GM18508 (cell line): ENCODE measurements around the gene PSTPIP2.

Source experiments
- ATAC-seq: cut with Tn5 transposase; IDR thresholded peaks from one replicate; pipeline ENCODE4 v1.9.1; 2021; ENCODE audit warnings: moderate number of reproducible peaks; ENCODE audit not compliant: insufficient read depth, unreplicated experiment

The PSTPIP2 gene

DNA sequence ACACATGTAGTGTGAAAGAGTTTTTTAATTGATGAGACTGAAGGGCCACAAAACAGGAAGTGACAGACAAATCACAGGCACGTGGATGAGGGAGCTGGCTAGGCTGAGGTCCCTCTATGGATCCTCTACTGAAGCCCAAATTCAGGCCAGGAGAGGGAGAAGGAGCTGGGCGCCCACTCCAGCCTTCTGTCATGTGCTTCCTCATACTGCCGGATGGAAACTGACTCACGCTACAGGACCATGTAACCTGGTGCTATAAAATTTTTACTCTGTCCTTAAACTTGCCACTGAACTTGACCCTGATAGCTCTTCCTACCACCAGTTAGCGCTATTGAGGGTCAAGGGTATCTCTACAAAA is 31.3 kb downstream of the PSTPIP2 start:
- no peak for ATAC-seq

- ATAC-seq, result no peak
Observed at GRCh38 chr18:46040033-46040746, 31.9 kb downstream of the PSTPIP2 start.

- no peak for ATAC-seq
Observed at GRCh38 chr18:46037512-46038305, 34.4 kb downstream of the PSTPIP2 start.

DNA sequence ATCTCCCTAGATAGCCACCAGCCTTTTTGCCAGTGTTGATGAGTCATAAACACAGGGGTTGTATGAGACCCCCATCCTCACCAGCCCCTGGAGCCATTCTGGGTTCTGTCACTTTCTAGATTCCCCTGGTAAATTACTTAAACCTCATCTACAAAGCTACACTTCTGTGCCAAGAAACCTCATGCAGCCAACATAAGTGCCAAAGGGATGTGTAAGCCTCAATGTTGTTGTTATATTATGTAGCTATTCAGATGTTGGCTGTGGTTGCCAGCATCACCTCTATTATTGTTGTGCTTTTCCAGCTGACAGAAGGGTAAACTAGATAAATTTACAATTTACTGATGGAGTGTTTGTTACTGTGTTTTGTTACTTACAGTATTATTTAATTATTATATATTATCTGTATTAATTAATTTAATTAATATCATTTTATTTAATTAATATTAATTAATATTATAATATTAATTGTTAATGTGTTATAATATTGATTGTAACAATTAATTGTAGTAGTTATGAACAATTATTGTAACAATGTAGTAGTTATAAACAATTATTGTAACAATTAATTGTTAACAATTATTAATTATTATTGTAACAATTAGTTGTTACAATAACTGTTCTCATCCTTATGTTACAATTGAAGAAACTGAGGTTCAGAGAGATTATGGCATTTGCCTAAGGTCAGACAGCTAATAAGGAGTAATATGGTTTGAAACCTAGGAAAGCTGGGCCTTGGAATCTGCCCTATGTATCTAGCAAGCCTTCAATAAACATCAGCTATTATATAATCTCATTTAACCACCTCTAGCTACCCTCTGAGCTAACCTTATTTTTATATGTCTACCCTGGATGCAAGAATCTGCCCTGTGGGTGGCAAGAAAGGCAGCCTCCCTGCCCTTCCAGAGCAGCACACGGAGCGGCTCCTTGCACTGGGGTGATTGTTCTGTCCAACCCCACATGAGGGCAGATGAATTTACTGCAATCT is 36.1 kb downstream of the PSTPIP2 start:
- no peak for ATAC-seq

GRCh38 chr18:46034230-46034629 is 37.8 kb downstream of the PSTPIP2 start:
- no peak for ATAC-seq

DNA sequence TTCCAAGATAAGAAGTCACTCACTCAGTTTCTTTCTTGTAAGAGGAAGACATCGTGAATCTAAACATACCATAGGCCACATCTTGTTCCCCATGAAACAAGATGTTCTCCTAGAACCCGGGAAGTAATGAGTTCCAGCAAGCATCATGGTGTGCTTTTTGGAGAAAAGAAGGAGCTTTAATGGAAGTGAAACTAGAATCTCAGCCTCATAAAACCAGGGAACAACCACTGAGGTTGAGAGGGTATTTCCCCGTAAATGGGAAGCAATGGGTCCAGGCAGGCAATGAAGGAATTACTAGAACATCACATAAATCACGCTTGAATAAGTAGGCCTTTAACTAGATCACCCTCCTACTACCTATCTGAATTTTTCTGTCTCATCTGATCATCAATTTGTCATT is 40.3 kb downstream of the PSTPIP2 start:
- ATAC-seq, result no peak

DNA sequence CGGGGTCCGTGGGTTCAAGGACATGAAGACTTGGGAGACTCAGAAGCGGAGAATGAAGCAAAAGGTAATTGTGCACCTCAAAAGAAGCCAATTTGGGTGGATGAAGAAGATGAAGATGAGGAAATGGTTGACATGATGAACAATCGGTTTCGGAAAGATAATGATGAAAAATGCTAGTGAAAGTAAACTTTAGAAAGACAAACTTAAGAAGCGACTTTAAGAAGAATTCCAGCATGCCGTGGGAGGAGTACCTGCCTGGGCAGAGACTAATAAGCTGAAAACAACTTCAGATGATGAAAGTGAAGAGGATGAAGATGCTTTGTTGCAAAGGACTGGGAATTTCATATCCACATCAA is 43.5 kb downstream of the PSTPIP2 start:
- ATAC-seq, result no peak

GRCh38 chr18:46019936-46020335 is 52.1 kb downstream of the PSTPIP2 start:
- no peak for ATAC-seq

DNA sequence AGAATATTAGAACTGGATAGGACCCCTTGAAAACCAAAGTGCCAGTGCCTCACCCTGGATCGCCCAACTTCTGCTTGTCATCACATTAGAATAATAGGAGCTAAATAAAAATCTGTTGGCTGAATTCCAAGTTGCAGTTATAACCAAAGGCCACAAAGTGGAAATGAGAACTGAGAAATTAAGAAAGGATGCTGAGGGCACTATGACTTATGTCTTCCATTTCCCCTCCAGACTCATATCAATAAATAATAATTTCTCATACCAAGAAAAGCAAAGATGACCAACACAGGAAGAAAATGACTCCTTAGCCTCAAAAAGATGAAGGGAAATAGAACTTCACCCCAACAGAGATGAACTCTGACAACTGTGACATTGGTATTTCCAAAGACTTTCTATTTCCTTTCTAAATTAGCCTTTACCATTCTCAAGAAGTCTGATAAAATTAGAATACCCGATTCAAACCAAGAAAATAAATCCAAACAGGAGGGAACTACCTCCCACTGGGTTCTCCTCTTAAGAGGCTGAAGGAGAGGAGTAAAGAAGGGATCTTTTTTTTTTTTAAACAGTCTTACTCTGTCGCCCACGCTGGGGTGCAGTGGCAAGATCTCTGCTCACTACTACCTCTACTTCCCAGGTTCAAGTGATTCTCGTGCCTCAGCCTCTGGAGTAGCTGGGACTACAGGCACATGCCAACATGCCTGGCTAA is 58.4 kb downstream of the PSTPIP2 start:
- no peak for ATAC-seq

DNA sequence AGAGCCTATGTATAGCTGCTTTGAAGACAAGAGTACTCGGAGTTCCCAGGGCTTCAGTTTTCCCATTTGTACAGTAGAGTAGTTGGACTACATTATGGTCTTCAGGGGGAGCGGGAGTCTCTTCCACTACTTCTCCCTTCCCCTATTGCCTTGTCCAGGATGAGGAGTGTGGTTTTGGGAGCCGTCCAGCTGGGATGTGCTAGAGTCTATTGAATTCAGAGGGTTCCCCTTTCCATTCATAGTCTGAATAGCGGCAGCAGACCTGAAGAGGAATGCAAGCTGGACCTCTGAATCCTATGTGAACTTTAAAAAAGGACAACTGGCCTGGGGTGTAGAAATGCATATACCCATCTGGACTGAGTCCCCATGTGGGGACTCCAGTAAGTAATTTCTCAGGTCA is 61.4 kb downstream of the PSTPIP2 start:
- no peak for ATAC-seq

DNA sequence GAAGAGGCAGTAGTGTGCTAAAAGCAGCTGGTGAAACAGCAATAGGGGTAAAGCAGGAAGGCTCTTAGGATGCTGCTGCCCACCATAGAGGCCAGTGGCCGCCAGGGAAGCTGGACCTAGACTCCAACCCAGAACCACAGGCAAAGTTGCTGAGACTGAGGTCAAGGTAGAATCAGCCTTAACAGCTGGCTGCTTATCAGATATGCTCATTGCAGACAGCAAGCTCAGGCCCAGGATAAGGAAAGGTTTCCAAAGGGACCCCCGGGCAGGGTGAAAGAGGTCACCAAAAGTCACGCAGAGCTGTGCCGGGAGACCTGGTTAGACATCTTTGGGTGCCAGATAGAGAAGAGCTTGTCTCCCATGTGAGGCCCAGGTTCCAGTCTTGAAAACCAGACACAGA is 62.0 kb downstream of the PSTPIP2 start:
- ATAC-seq, result no peak

DNA sequence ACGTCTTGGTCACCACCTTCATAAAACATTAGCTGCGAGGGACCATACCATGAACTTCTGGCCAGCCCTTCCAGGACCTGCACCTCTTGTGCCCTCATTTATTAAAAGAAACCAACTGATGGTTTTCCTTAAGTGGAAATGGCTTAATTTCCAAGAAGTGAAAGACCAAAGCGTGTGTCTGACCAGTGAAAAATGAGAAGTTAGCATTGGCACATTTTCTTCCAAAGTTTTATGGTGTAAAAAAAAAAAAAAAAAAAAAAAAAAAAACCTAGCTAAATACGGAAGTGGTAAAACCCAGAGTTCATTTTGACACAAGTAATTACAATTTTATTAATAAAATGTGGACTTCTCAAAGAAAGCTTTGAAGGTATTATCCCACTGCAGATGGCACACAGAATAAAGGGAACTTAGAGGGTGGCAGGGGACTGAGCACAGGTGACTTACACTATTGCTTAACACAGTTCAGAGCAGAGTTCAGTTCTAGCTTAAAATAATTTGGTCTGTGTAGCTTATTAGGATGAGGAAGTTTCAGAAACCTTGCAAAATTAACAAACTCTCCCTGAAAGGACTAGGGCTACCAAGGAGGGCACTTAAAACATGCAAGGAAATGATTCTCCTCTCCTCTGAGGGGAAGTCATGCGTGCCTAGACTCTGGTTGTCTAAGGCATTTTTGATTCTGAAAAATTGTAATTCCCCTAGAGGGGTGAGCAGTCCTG is 62.8 kb downstream of the PSTPIP2 start:
- no peak for ATAC-seq

DNA sequence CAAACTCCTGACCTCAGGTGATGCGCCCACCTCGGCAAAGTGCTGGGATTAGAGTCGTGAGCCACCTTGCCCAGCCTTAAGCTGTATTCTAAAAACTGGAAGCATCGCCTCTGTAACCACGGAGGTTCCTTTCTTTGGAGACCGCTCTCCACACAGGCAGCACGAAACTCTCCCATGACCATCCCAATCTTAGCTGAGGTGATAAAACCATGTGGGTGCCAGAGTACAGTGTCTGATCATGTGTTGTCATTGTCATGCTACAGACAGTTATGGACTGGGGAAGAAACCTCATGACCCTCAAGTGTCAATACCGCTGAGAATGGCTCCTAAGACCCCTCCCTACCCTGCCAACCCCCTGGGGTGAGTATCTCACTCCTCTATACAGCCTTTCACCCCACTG is 63.5 kb downstream of the PSTPIP2 start:
- no peak for ATAC-seq

DNA sequence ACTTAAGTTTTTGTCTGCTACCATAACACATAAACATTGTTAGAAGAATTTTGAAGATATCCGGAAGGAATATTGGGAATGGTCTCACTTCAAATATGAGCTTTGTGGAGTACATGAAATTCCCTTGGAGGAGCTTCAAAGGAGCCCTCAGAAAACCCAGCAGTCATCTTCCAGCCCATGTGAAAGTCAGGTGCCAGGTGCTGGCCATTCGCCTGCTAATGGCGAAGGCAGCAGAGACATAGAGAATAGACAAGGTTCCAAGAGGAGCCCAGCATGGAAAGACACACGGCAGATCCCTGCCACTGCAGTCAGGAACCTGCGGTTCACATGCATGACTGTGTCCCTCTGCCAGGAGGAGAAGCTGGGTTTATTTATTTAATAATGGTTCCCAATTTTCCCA is 64.9 kb downstream of the PSTPIP2 start:
- ATAC-seq, result no peak

GRCh38 chr18:46002934-46003333 is 69.1 kb downstream of the PSTPIP2 start:
- no peak for ATAC-seq

GRCh38 chr18:46001892-46002291 is 70.2 kb downstream of the PSTPIP2 start:
- no peak for ATAC-seq

DNA sequence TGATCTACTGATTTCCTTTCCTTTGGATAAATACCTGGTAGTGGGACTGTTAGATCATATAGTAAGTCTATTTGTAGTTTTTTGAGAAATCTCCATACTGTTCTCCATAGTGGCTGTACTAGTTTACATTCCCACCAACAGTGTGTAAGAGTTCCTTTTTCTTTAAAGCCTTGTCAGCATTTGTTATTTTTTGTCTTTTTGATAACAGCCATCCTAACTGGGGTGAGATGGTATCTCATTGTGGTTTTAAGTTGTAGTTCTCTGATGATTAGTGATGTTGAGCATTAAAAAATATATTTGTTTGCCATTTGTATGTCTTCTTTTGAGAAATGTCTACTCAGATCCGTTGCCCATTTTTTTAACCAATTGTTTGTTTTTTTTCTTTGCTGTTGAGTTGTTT is 71.0 kb downstream of the PSTPIP2 start:
- ATAC-seq, result no peak

GRCh38 chr18:45999536-45999935 is 72.5 kb downstream of the PSTPIP2 start:
- no peak for ATAC-seq

GRCh38 chr18:45998244-45998643 is 73.8 kb downstream of the PSTPIP2 start:
- ATAC-seq, result no peak

DNA sequence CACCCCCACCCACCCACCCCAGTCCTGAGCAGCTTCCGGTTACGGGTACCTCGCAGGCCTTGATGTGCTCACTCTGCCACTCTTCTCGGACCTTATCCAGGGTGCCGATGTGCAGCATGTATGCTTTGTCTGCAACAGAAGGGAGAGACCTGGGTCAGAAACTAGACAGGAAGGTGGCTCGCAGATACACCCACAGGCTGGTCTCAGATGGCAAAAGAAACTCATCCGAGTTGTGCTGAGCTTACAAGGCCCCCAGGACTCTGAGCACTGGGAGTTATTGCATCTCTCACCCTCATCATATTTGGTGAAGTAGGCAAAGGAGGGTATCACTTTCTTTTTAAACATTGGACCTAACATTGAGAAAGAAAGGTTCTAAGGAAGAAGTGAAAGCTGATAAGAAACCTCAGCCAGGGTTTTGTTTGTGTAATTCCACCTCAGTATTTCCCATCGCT is 74.3 kb downstream of the PSTPIP2 start:
- ATAC-seq, result no peak
